Transverse colon (tissue), 4 donors: Measurements from ENCODE around the gene C17orf75. TPM values are rescaled to one million over a fixed set of nuclear protein-coding genes. Genes with fewer than 3 reads are reported as not detected.

Experiments used
- DNase-seq: peaks from one replicate; pipeline ENCODE4 v3.0.0-alpha.2; 2019
- H3K27ac ChIP-seq, 4 donors: fragments of 200-600 bp; sonication (generic); 2 replicates each; pipeline ENCODE4 v1.5.1; 2016 to 2018; ENCODE audit warnings: inconsistent platforms in 4 of 4
- H3K27me3 ChIP-seq: fragments of 200-600 bp; sonication (generic); 2 replicates; pipeline ENCODE4 v1.5.1; 2017; ENCODE audit warnings: inconsistent platforms
- H3K36me3 ChIP-seq, 4 donors: fragments of 200-600 bp; sonication (generic); 2 replicates each; pipeline ENCODE4 v1.5.1; 2017 to 2019; ENCODE audit warnings: inconsistent platforms in 4 of 4
- H3K4me1 ChIP-seq, 4 donors: fragments of 200-600 bp; sonication (generic); 2 replicates each; pipeline ENCODE4 v1.5.1; 2017 to 2020; ENCODE audit warnings: inconsistent platforms in 4 of 4
- H3K4me3 ChIP-seq, 4 donors: fragments of 200-600 bp; sonication (generic); 1 replicate in 1 of 4; 2 replicates in 3 of 4; pipeline versions ENCODE4 v1.5.1 to v1.6.1; 2017 to 2019; ENCODE audit warnings: inconsistent platforms in 4 of 4
- H3K9me3 ChIP-seq, 2 donors: fragments of 200-600 bp; sonication (generic); 2 replicates each; pipeline ENCODE4 v1.5.1; 2017 to 2019; ENCODE audit warnings: inconsistent platforms in 2 of 2
- EP300 ChIP-seq: sonication (generic); formaldehyde crosslinking; IDR thresholded peaks from one replicate; pipeline ENCODE4 v1.6.1; 2017; ENCODE audit warnings: antibody characterized with exemption, low read depth
- POLR2A ChIP-seq: fragments of 450-650 bp; IDR thresholded peaks from one replicate; pipeline ENCODE4 v1.6.1; 2016; ENCODE audit warnings: antibody characterized with exemption, mild to moderate bottlenecking, moderate library complexity
- POLR2AphosphoS5 ChIP-seq, 3 donors: sonication (generic); formaldehyde crosslinking; IDR thresholded peaks; one replicate each; pipeline ENCODE4 v1.6.1; 2016; ENCODE audit warnings: antibody characterized with exemption in 3 of 3
- WGBS, 2 donors: methylation state at CpG; one replicate each; pipeline ENCODE4 v1.1.5; 2018; ENCODE audit warnings: low coverage in 1 of 2; 5-methylcytosine and 5-hydroxymethylcytosine counted together
- in situ Hi-C, 4 donors: fragments of 200-750 bp; cut with MboI; loops; one replicate each; pipeline versions ENCODE4 v1.15.0 to v1.15.1; 2017; ENCODE audit warnings: low sequenced_read_pairs in 3 of 4, low pct_ligation_motif_present in 1 of 4, low pct_unique_long_range_greater_than_20kb in 1 of 4
- intact Hi-C: fragments of 100-400 bp; cut with DNase I; formaldehyde crosslinking; loops from one replicate; pipeline ENCODE4 v1.15.1; 2023; ENCODE audit warnings: low total_unique reads
- total RNA-seq, 4 donors: library from RNA; depleted of rRNA; stranded (reverse); fragments of >200 nt; gene quantifications; one replicate each; pipeline ENCODE4 v1.1.0, GENCODE V29; 2016
- TF ChIP-seq, protein P1 (sequence below), 5 experiments: fragments of 200-600 bp in 3 of 5; fragments of 450-650 bp in 2 of 5; sonication (generic) in 3 of 5; IDR thresholded peaks; 1 replicate in 2 of 5; 2 replicates in 3 of 5; pipeline ENCODE4 v1.5.1; 2016 to 2017; ENCODE audit warnings: antibody characterized with exemption in 5 of 5, inconsistent platforms in 3 of 5, mild to moderate bottlenecking in 2 of 5, moderate library complexity in 1 of 5

Gene C17orf75
- total RNA-seq, 4 donors from 2014 or later, result 2.2 to 17.6 (median 9.6) TPM

DNA sequence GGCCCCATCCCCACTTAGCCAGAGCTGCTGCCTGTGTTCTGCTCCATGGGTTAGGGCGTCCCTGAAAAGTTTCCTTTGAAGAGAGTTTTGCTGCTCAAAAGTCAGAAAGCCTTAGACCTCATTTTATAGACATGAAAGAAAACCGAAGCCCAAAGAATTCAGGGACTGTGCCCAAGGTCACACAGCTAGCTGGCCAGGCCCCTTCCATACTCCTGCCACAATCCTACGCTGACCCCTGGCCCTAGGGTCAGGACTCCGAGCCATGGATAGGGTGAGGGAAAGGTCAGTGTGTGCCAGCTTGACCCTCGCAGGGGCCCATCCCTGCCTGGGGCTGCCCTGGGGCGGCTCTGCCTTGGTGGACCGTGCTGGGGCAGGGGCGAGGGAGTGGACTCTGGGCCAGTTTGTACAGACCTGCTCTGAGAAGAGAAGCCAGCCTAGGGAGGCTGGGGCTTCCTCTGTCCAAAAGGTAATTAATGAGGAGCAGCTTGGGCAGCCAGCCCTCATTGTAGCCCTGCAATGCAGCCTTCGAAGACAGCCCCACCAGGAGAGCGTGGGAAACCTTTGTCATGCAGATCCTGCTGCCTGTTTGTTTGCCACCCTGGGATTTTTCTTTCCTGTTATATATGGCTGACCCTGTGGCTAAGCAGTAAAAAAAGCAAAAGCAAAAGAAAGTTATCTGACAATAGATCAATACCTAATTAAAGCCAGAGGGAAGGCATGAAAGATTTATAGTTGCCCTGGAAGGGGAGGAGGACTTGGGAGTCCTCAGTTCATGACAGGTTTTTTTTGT, 38.9 kb downstream of the C17orf75 start:
- H3K27me3 ChIP-seq, result no peaks in the 10 kb centered on the region
- TF ChIP-seq, protein P1, sequence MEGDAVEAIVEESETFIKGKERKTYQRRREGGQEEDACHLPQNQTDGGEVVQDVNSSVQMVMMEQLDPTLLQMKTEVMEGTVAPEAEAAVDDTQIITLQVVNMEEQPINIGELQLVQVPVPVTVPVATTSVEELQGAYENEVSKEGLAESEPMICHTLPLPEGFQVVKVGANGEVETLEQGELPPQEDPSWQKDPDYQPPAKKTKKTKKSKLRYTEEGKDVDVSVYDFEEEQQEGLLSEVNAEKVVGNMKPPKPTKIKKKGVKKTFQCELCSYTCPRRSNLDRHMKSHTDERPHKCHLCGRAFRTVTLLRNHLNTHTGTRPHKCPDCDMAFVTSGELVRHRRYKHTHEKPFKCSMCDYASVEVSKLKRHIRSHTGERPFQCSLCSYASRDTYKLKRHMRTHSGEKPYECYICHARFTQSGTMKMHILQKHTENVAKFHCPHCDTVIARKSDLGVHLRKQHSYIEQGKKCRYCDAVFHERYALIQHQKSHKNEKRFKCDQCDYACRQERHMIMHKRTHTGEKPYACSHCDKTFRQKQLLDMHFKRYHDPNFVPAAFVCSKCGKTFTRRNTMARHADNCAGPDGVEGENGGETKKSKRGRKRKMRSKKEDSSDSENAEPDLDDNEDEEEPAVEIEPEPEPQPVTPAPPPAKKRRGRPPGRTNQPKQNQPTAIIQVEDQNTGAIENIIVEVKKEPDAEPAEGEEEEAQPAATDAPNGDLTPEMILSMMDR (IDR thresholded peaks at IDR 0.05), result no peak
- no peaks in the 10 kb centered on the region for H3K36me3 ChIP-seq
- WGBS, 2 donors, result 79% methylated on average over 10 of the region's 10 CpGs; no CpG with 5 or more reads in 1 of the 2 donors
- no peaks in the 10 kb centered on the region for H3K9me3 ChIP-seq
- no peak overlapping the region for H3K27ac ChIP-seq
- intact Hi-C loops, result no loop called here
- DNase-seq, result no peak
- in situ Hi-C loops, result no loop called here
- H3K4me3 ChIP-seq, result no peak overlapping the region
- no peaks in the 10 kb centered on the region for H3K4me1 ChIP-seq

DNA sequence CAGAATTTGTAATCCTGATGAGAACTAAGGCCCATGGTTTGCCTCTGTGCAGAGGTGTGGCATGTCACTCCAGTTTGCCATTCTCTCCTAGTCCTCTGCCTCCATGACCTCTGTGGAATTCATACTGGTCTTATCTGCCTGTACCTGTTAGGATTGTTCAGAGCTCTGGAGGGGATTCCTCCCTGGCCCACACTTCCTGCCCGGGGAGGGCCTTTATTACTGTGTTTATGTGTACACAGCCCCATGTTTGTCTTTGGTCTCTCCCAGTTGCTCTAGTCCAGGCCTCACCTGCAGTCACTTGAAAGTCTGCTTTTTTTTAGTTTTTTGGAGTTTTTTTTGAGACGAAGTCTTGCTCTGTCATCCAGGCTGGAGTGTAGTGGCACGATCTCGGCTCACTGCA, 39.9 kb downstream of the C17orf75 start:
- Histone ChIP-seq H3K4me3 (no peak overlapping the region), H3K27me3 (no peaks in the 10 kb centered on the region), H3K27ac (no peak overlapping the region), H3K4me1 (no peaks in the 10 kb centered on the region), H3K9me3 (no peaks in the 10 kb centered on the region), H3K36me3 (no peaks in the 10 kb centered on the region)
- intact Hi-C loops, result no loop called here
- no peak for DNase-seq
- in situ Hi-C loops, result no loop called here
- 61 to 79% methylated on average over 4 of the region's 4 CpGs for WGBS, 2 donors
- TF ChIP-seq EP300, result no peak

DNA sequence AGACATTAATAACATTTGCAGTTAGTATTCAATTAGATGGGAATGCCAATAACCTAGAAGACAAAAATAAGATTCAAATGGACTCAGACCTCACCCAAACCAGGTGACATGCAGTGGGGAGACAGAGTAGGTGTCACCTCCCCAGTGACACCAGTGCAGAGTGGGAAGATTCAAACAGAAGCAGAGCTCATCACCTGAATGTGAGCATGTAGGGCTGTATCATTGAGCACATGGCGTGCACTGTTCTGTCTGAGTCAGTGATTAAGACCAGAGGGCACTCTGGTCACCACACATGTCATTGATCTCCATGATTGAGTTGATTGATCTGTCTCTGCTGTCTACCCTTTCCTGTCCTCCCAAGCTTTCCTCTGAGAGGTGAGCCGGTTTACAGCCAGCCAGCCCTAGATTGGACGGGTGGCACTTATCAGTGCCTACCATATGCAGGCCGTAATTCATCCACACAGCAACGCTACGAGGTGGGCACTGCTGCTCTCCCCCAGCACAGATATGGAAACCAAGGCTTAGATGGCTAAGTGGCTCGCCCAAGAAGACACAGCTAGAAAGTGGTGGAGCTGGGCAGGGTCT, 42.3 kb downstream of the C17orf75 start:
- TF ChIP-seq, protein P1 (IDR thresholded peaks at IDR 0.05), result no peak
- no peak for TF ChIP-seq EP300
- no peak for DNase-seq
- no peaks in the 10 kb centered on the region for H3K9me3 ChIP-seq
- no peak overlapping the region for H3K4me3 ChIP-seq
- in situ Hi-C loops (no loop called here), intact Hi-C loops (no loop called here)
- H3K4me1 ChIP-seq, result no peaks in the 10 kb centered on the region
- 89% methylated on average over 7 of the region's 7 CpGs; no CpG with 5 or more reads in 1 of the 2 donors for WGBS, 2 donors
- no peaks in the 10 kb centered on the region for H3K36me3 ChIP-seq
- H3K27me3 ChIP-seq, result no peaks in the 10 kb centered on the region
- H3K27ac ChIP-seq, result no peak overlapping the region

DNA sequence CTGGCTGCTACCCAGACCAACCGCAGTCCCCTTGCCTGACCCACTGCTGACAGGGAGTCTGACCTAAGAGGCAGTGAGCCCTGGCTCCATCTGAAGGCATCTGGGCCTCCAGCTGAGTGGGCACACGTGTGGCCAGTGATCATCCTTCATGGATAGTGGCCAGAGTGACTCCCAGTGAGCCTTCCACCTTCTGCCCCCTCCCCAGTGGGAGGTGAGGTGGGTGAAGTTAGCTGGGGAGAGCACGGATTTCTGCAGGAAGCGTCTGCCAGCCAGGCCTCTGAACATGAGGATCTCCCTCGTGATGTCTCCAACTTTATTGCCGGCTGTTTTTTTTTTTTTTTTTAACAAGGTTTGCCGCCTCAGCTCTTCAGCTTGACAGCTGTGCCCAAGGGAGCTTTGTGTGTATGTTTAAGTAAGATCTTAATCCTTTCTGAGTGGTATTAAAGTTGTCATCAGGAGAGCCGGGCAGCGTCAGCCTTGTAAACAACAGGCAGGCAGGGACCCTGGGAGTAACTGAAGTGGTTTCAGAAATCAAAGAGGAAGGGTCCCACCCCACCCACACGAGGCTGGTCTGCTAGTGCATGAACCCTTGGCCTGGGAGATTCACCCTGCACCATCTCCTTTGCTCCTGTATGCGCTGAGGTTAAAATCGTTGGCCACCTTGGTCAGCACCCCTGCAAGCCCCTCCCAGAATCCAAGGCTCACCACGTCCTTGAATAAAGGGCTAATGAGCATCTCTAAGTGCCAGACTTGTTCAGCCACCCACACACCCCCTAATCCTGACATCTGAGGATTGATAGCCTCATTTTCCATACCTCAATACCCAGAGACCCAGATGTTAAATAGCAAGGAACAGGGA, 43.0 kb downstream of the C17orf75 start:
- intact Hi-C loops, result no loop called here
- in situ Hi-C loops, result no loop called here
- no peak for TF ChIP-seq EP300
- TF ChIP-seq POLR2A, result no peak
- no peak for TF ChIP-seq POLR2AphosphoS5 (IDR thresholded peaks at IDR 0.05)
- TF ChIP-seq, protein P1 (IDR thresholded peaks at IDR 0.05), result no peak
- no peaks in the 10 kb centered on the region for H3K4me1 ChIP-seq
- DNase-seq, result no peak
- H3K4me3 ChIP-seq, result no peak overlapping the region
- no peaks in the 10 kb centered on the region for H3K36me3 ChIP-seq
- H3K27me3 ChIP-seq, result no peaks in the 10 kb centered on the region
- no peak overlapping the region for H3K27ac ChIP-seq
- no peaks in the 10 kb centered on the region for H3K9me3 ChIP-seq
- 38% methylated on average over 13 of the region's 13 CpGs; no CpG with 5 or more reads in 1 of the 2 donors for WGBS, 2 donors
